Stimulated activated CD4-positive, alpha-beta T cell treated with anti-CD3 and anti-CD28 coated beads, Interleukin-4, amount 100 ng/mL, for 1 hour (primary cell): ENCODE data around the gene PRXL2B.
"Not testable (repeated sequence)": the region's sequence is repeated elsewhere in the genome, so short reads cannot be mapped to it uniquely, and the experiment has no call there.

ENCODE experiments used
- DNase-seq: peaks from one replicate; pipeline ENCODE4 v3.0.0-alpha.2; 2020

Gene PRXL2B

GRCh38 chr1:2586154-2587070, at the start of gene PRXL2B:
PRXL2B (plus strand) TSS chr1:2586777; CDS start chr1:2586886, 109 bp downstream.
- DNase-seq, result peak; percentile 98

- DNase-seq, result no peak
Observed at GRCh38 chr1:2537784-2538115, 48.8 kb upstream of the PRXL2B start.

- no peak for DNase-seq
Observed at GRCh38 chr1:2538376-2538775, 48.2 kb upstream of the PRXL2B start.

GRCh38 chr1:2538872-2539271, 47.7 kb upstream of the PRXL2B start:
- DNase-seq, result no peak

- DNase-seq, result peak; percentile 41
Observed at GRCh38 chr1:2539312-2539907, 47.2 kb upstream of the PRXL2B start.

- no peak for DNase-seq
Observed at GRCh38 chr1:2540816-2541492, 45.6 kb upstream of the PRXL2B start.

GRCh38 chr1:2541619-2542245, 44.8 kb upstream of the PRXL2B start:
- DNase-seq, result no peak

- DNase-seq, result no peak
Observed at GRCh38 chr1:2542246-2542915, 44.2 kb upstream of the PRXL2B start.

- peak; percentile 48 for DNase-seq
Observed at GRCh38 chr1:2543543-2544092, 43.0 kb upstream of the PRXL2B start.

- DNase-seq, result no peak
Observed at GRCh38 chr1:2544093-2544874, 42.3 kb upstream of the PRXL2B start.

GRCh38 chr1:2544875-2545640, 41.5 kb upstream of the PRXL2B start:
- no peak for DNase-seq

- peak; percentile 84 for DNase-seq
Observed at GRCh38 chr1:2545754-2546514, 40.6 kb upstream of the PRXL2B start.

- DNase-seq, result peak; percentile 79
Observed at GRCh38 chr1:2546515-2547209, 39.9 kb upstream of the PRXL2B start.

- peak; percentile 50 for DNase-seq
Observed at GRCh38 chr1:2547210-2548067, 39.1 kb upstream of the PRXL2B start.

- peak; percentile 83 for DNase-seq
Observed at GRCh38 chr1:2548068-2548589, 38.4 kb upstream of the PRXL2B start.

- DNase-seq, result not testable (repeated sequence)
Observed at GRCh38 chr1:2549367-2550029, 37.1 kb upstream of the PRXL2B start.

- DNase-seq, result not testable (repeated sequence)
Observed at GRCh38 chr1:2550309-2550861, 36.2 kb upstream of the PRXL2B start.
